ENCODE results near the gene MYBPH. TPM values are rescaled to one million over a fixed set of nuclear protein-coding genes. Genes with fewer than 3 reads are reported as not detected.

Gene MYBPH
- total RNA-seq, 4 donors from 2014 or later: 0.37 TPM; not detected in 3

GRCh38 chr1:203161703-203162102 is 13.9 kb downstream of the MYBPH start:
- DNase-seq (ENCODE audit: low spot score) (no peak), ATAC-seq (ENCODE audit: low FRiP score) (no peak)
- no peak for TF ChIP-seq CTCF (IDR thresholded peaks at IDR 0.05)

DNA sequence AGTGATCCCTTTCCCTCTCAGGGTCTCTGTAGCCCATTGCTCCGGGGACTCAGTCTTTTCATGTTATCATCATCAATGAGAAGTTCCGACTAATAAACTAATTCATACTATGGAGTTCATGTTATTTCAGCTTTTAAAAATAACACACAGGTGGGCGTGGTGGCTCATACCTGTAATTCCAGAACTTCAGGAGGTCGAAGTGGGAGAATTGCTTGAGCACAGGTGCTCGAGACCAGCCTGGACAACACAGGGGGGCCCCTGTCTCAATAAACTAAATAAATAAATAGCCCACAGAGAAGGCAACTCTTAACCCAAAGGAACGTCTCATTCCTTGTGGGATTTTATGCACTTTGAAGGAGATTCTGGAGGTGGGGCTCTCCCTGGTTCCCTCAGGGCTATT is 14.5 kb downstream of the MYBPH start:
- TF ChIP-seq CTCF (IDR thresholded peaks at IDR 0.05): no peak

GRCh38 chr1:203159844-203160243 is 15.8 kb downstream of the MYBPH start:
- ATAC-seq (ENCODE audit: low FRiP score): no peak
- TF ChIP-seq CTCF (IDR thresholded peaks at IDR 0.05): no peak
- DNase-seq (ENCODE audit: low spot score): no peak

More for the DNA sequence above, 14.5 kb downstream of the MYBPH start:
- ATAC-seq (ENCODE audit: low FRiP score) (no peak), DNase-seq (ENCODE audit: low spot score) (no peak)

DNA sequence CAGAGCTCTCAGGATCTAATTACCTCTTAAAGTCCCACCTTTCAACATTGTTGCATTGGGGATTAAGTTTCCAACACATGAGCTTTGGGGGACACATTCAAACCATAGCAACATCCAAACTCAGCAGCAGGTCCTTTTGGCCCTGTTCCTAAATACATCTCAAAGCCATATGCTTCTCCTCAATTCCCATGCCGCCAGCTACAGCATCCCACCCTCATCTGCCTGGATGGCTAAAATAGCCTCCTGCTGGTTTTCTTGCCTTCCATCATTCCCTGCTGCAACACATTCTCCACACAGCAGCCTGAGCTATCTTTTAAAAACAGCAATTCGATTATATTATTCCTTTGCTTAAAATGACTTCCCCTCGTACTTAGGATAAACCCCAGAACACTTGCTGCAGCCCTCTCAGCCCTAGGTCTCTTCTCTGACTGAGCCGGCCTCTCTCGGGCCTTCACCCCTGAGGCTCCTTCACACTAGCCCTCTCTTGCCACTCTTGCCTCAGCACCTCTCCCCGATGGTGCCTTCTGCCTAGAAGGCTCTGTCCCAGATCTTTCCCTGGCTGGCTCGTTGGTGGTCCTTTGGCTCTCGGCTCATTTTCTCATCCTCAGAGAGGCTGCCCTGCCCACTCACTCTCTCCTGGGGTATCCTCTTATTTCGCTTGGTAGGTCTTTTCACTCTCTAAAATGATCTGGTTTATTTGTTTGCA is 16.5 kb downstream of the MYBPH start:
- DNase-seq (ENCODE audit: low spot score): no peak
- TF ChIP-seq CTCF (IDR thresholded peaks at IDR 0.05): no peak
- no peak for ATAC-seq (ENCODE audit: low FRiP score)

DNA sequence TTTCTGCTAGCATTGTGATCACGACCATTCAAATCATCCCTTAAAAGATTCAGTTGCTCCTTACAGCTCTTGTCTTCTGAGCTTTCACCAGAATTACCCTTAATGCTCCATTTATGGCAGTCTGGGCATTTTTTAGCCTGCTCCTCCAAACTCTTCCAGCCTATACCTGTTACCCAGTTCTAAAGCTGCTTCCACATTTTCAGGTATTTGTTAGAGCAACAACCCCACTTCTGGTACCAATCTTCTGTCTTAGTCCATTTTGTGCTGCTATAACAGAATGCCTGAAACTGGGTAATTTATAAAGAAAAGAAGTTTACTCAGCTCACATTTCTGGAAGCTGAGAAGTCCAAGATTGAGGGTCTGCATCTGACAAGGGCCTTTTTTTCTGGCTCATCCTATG is 17.2 kb downstream of the MYBPH start:
- TF ChIP-seq CTCF (IDR thresholded peaks at IDR 0.05): no peak
- DNase-seq (ENCODE audit: low spot score) (no peak), ATAC-seq (ENCODE audit: low FRiP score) (no peak)

DNA sequence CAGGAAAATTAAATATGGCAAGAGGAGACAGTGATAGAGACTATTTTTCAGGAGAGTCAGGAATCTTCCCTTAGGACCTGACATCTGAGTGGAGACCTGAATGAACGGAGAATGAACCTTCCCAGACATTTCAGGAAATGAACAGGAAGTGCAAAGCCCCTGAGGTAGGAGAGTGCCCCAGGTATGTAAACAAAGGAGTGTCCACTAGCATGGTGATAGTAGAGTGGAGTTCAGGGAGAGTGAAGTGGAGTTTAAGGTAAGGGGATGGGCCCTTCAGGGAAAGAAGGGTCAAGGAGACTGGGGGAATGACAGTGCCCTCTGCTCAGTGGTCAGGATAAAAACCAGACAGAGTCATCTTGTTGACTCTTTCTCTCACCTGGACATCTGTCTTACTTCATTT is 19.3 kb downstream of the MYBPH start:
- ATAC-seq (ENCODE audit: low FRiP score): no peak
- DNase-seq (ENCODE audit: low spot score): no peak
- no peak for TF ChIP-seq CTCF (IDR thresholded peaks at IDR 0.05)
